GM12892 (cell line): ENCODE results near the gene RAB10.
"Not testable (repeated sequence)": the region's sequence is repeated elsewhere in the genome, so short reads cannot be mapped to it uniquely, and the experiment has no call there.

Experiments
- POLR2A ChIP-seq: IDR thresholded peaks from 2 replicates; pipeline ENCODE4 v1.6.1; 2011; ENCODE audit warnings: low read depth, low read length, control low read depth
- POLR2AphosphoS5 ChIP-seq: IDR thresholded peaks from 2 replicates; pipeline ENCODE4 v1.6.1; 2011; ENCODE audit warnings: low read depth, low read length, control low read depth
- TAF1 ChIP-seq: IDR thresholded peaks from 2 replicates; pipeline ENCODE4 v1.6.1; 2011; ENCODE audit warnings: low read depth, mild to moderate bottlenecking, control low read depth, low read length, borderline replicate concordance

GRCh38 chr2:26108701-26109100 is 74.8 kb downstream of the RAB10 start:
- not testable (repeated sequence) for TF ChIP-seq POLR2AphosphoS5, POLR2A, TAF1
